GM18858 (cell line): ENCODE data around the gene NLRC4.
"Not testable (repeated sequence)": the region's sequence is repeated elsewhere in the genome, so short reads cannot be mapped to it uniquely, and the experiment has no call there.

ENCODE experiments used
- ATAC-seq: cut with Tn5 transposase; IDR thresholded peaks from one replicate; pipeline ENCODE4 v1.9.1; 2021; ENCODE audit not compliant: unreplicated experiment

NLRC4 gene, protein sequence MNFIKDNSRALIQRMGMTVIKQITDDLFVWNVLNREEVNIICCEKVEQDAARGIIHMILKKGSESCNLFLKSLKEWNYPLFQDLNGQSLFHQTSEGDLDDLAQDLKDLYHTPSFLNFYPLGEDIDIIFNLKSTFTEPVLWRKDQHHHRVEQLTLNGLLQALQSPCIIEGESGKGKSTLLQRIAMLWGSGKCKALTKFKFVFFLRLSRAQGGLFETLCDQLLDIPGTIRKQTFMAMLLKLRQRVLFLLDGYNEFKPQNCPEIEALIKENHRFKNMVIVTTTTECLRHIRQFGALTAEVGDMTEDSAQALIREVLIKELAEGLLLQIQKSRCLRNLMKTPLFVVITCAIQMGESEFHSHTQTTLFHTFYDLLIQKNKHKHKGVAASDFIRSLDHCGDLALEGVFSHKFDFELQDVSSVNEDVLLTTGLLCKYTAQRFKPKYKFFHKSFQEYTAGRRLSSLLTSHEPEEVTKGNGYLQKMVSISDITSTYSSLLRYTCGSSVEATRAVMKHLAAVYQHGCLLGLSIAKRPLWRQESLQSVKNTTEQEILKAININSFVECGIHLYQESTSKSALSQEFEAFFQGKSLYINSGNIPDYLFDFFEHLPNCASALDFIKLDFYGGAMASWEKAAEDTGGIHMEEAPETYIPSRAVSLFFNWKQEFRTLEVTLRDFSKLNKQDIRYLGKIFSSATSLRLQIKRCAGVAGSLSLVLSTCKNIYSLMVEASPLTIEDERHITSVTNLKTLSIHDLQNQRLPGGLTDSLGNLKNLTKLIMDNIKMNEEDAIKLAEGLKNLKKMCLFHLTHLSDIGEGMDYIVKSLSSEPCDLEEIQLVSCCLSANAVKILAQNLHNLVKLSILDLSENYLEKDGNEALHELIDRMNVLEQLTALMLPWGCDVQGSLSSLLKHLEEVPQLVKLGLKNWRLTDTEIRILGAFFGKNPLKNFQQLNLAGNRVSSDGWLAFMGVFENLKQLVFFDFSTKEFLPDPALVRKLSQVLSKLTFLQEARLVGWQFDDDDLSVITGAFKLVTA

DNA sequence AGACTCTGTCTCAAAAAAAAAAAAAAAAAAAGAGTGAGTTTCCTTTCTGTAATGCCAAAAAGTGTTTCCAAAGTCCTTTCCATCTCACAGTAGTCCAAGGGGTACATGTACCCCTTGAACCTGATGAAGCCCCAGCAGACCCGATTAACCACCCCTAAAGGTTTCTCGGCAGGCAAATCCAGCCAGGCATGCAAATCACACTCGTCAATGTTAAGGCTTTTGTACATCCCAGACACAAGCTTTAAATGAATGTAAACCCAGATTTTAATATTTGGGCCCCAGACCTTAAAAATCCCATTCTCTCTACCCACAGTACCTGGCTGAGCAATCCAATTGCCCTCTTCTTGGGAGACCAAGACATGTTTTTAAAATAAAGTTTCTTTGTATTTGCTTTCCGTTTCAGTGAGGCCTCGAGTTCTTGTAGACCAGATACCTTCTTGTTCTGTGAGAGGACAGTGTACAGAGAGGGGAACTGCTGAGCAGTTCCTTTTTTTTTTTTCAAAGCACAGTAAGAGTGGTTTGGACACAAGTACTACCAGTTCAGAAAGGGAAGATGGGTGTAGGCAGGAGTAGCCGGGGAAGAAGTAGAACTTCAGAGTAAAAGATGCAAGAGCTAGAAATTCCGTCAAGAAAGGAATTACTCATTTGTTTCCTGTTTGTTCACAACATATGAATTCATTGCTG, at the start of gene NLRC4:
TSS of gene NLRC4 (minus strand) at position 465 of the 684 bp plus-strand sequence. CDS start 8,111 bp downstream, outside the sequence.
- peak; percentile 89 for ATAC-seq

DNA sequence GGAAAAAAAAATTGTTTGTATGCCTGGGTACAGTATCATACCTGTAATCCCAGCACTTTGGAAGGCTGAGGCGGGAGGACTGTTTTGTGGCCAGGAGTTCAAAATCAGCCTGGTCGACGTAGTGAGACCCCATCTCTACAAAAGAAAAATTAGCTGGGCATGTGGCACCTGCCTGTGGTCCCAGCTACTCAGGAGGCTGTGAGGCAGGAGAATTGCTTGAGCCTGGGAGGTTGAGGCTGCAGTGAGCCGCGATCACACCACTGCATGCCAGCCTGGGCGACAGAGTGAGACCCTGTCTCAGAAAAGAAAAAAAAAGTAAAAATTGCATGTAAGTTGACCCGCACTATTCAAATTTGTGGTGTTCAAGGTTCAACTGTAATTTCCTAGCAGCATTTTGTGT, 45.9 kb upstream of the NLRC4 start:
- ATAC-seq, result no peak

DNA sequence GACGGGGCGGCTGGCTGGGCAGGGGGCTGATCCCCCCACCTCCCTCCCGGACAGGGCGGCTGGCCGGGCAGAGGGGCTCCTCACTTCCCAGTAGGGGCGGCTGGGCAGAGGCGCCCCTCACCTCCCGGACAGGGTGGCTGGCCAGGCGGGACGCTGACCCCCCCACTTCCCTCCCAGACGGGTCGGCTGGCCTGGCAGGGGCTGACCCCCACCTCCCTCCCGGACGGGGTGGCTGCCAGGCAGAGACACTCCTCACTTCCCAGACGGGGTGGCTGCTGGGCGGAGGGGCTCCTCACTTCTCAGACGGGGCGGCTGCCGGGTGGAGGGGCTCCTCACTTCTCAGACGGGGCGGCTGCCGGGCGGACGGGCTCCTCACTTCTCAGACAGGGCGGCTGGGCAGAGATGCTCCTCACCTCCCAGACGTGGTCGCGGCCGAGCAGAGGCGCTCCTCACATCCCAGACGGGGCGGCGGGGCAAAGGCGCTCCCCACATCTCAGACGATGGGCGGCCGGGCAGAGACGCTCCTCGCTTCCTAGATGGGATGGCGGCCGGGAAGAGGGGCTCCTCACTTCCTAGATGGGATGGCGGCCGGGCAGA, 29.4 kb upstream of the NLRC4 start:
- ATAC-seq, result not testable (repeated sequence)

DNA sequence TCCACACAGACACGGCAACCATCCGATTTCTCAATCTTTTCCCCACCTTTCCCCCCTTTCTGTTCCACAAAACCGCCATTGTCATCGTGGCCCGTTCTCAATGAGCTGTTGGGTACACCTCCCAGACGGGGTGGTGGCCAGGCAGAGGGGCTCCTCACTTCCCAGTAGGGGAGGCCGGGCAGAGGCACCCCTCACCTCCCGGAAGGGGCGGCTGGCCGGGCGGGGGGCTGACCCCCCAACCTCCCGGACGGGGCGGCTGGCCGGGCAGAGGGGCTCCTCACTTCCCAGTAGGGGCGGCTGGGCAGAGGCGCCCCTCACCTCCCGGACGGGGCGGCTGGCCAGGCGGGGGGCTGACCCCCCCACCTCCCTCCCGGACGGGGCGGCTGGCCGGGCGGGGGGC, 28.8 kb upstream of the NLRC4 start:
- not testable (repeated sequence) for ATAC-seq

DNA sequence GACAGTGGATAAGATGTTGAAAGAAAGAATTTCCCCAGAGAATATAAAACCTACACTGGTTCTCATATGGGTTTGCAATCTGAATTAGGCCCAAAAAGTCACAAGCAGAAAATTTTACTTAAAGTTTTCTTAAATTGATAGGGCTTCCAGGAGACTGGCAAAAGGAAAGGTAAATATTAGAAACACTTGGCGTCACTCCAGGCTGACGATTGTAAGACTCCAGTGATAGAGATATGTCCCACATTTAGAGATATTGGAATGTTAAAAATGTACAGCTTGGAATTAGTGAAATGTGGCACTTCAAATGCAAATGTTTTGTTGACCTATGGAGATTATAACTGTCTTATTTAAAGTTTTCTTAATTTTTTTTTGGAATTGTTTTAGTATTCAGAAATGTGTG, 27.1 kb upstream of the NLRC4 start:
- no peak for ATAC-seq

DNA sequence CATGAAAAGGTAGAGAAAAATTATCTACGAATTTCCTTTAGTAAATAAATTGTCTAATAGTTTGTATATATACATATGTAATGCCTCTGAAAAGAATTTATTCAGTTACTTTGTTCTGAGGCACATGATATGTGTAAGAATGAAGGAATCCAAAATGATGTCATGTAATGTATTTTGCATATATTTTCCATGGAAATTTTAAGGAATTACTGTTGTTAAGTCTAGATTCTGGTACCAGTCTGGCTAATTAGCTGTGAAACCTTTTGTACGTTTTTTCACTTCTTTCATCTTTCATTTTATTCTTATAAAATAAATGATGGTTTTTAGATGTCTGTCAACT, 25.3 kb upstream of the NLRC4 start:
- ATAC-seq, result no peak

DNA sequence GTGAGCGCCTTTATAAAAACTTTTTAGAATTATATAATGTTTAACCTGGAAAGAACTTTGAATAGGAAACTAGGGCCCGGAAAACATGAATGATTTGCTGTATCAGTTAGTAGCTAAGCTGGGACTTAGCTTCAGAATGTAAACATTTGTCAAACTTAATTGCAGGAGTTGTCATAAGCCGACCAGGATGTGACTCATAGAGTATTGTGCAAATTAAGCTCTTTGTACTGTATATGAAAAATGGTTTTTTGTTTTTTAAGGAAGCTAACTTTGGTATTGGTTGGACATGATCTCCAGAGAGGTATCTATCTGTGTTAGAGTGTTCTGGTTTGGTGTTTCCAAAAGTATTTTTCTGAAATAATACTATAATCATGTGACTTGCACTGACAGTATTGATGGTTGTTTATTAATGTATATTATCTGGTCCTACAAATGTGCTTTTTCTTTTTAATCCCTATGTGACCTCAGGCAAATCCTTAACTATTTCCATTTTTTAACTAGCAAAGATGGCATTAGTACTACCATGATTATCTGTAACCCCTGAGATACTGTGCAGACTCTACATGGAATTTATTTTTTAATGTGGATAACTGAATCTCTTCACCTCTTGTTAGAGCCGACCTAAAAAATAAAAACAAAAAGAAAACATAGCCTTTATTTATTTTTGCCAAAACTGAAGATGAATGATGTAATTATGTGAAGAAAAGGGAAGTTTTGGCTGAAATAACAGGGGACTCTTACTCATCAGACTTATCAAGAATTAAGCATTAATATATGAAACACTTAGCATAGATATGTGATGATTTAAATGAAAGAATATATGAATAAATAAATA, 24.7 kb upstream of the NLRC4 start:
- ATAC-seq, result no peak

DNA sequence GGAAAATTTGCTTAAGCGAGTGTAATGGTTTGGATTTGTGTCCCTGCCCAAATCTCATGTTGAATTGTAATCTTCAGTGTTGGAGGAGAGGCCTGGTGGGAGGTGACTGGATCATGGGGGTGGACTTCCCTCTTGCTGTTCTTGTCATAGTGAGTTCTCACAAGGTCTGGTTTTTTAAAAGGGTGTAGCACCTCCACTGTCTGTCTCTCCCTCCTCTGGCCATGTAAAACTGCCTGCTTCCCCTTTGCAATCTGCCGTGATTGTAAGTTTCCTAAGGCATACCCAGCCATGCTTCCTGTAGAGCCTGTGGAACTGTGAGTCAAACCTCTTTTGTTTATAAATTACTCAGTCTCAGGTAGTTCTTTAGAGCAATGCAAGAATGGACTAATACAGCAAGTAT, 19.6 kb upstream of the NLRC4 start:
- no peak for ATAC-seq

DNA sequence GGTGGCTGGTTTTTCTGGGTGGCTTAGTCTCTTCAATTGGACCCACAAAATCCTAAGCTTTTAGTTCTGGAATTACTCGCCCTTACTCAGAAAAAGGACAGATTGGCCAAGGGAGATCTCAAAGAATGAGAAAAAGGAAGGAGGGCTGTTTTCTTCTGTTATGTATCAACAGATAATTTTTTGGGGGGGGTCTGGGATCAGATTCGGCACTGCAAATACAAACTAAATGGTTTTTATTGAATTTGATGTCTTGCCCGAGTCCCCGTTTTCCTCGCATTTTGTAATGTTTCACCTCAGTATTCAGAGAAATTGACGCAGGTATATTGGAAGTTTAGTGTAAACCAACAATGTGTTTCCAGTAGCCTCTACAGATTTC, 13.8 kb upstream of the NLRC4 start:
- no peak for ATAC-seq

DNA sequence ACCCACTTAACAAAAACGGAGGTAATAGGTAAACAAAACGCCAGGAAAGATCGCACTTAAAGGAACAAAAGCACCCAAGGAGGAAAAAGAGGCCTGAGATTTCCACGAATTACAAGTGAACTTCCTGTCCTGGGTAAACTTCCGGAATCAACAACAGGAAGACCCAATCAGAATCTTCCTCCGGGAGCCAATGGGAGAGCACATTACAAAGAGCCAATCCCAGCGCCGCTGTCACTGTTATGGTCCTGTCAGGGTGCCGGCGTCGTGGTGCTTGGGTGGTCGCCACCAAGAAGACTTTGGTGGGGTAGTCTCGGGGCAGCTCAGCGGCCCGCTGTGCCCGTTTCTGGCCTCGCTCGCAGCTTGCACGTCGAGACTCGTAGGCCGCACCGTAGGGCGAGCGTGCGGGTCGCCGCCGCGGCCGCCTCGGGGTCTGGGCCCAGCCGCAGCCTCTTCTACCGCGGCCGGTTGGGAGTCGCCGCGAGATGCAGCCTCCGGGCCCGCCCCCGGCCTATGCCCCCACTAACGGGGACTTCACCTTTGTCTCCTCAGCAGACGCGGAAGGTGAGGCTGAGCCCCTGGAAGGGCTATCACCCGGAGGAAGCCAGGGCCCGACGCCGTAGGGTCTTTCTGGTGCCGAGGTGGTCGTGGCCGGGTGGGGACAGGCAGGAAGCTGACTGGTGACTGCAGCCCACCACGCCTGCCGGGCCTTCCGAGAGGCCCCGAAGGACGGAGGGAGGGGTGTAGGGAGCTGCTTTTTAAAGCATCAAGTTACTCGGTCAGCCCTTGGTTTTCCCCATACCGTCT, 13.2 kb upstream of the NLRC4 start, which contains the start of gene YIPF4:
TSS of gene YIPF4 (plus strand) at position 231 of the 804 bp plus-strand sequence. CDS start at position 483, 252 bp downstream.
- ATAC-seq, result peak; percentile 97

DNA sequence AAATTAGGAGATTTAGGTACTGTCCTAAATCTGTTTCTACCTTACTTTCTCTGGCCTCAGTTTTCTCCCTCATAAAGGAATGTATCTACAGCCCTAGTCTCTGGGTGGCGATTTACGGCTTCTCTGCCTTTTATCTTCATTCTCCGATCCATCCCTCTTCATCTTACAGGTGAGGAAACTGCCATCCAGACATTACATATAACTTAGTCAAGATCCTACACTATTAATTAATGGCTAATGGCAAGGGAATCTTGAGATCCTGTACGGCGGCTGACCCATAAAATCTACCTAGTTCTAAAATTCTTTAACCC, 12.6 kb upstream of the NLRC4 start:
- no peak for ATAC-seq

DNA sequence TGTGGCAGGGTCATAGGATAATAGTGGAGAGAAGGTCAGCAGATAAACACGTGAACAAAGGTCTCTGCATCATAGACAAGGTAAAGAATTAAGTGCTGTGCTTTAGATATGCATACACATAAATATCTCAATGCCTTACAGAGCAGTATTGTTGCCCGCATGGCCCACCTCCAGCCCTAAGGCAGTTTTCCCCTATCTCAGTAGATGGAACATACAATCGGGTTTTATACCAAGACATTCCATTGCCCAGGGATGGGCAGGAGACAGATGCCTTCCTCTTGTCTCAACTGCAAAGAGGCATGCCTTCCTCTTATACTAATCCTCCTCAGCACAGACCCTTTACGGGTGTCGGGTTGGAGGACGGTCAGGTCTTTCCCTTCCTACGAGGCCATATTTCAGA, 11.1 kb upstream of the NLRC4 start:
- not testable (repeated sequence) for ATAC-seq

DNA sequence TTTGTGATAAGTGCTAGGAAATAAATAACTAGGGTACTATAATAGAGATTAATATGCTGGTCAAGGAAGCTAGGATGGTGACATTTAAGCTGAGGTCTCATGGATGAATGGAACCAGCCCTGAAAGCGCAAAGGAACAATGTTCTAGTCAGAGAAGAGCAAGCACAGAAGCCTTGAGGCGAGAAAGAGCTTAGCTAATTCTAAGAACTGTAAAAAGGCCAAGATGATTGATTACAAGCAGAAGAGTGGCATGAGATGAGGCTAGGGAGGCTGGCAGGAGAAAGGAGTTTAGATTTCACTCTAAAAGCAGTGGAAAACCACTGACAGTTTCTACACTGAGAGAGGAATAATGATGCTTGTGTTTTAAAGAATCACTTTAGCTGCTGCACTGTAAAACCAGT, 9.6 kb upstream of the NLRC4 start:
- no peak for ATAC-seq

DNA sequence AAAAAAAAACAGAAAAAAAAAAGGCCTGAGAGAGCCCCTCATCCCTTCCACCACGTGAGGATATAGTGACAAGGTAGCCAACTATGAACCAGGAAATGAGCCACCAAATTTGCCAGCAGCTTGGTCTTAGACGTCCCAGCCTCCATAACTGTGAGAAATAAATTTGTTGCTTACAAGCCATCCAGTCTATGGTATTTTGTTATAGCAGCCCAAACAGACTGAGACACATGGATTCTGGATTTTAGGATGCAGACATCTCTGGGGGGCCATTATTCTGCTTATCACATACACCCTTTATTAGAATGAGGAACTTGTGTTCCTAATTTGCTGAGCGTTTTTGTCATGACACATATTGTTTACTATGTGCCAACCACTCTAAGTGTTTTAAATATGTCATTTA, 7.6 kb upstream of the NLRC4 start:
- no peak for ATAC-seq

DNA sequence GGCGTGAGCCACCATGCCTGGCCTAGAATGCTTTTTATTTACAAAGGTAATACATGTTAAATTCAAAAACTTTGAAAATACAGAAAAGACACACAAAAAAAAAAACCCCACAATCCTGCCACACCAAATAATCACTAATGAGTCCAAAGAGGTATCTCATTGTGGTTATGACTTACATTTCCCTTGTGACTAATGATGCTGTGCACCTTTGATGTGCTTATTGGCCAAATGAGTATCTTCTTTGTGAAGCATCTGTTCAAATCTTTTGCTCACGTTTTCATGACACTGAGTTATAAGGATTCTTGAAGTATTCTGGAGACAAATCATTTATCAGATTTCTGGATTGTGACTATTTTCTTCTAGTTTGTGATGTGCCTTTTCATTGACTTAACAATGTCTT, 6.4 kb upstream of the NLRC4 start:
- no peak for ATAC-seq

DNA sequence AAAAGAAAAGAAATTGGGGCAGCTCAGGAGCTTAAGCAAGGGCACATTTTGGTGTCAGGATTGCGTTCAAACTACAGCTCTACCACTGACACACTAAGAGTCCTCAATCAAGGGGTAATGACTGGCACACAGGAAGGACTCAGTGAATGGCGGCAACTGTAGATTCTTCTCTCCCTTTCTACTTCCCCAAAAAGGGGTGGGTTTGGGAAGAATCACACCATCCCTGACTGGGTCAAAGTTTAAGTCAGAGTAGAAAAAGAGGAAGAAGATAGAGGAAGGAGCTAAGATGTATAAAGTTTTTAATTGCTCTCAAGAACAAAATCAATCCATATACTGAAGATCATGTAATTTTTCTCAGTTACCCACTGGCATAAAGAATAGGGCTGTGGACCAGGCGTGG, 2.6 kb downstream of the NLRC4 start:
- no peak for ATAC-seq

DNA sequence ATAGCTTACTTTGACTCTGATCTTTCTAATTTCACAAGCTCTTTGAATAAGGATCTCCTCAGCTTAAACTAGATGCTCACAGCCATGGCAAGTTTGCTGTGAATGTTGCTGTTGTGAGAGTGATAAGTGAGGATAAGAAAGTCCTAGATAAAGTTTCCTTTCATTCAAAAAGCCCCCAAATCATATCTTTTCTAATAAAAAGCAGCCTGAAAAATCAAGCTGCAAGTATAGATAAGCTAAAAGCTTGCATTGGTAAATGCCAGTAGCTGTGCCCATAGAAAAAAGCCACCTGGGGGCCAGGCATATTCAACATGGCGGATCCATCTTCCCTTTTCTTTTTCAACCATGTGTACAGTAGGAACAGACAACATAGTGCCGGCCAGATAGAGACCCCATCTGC, 4.3 kb downstream of the NLRC4 start:
- no peak for ATAC-seq

DNA sequence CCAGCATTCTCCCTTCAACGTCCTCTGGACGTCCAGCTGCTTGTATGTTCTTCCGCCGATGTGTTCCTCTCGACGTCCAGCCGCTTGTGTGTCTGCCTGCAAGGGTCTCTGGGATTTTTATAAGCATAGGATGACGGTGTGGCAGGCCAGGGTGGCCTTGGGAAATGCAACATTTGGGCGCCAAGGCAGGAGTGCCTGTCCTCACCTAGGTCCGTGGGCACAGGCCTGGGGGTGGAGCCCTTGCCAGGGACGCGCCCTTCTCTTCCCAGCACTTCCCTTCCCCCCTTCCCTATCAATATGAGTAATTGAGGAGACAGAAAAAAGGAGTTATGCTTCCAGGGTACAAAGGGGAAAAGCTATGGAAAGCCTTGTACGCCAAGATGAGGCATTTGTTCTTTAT, 6.4 kb downstream of the NLRC4 start:
- no peak for ATAC-seq

DNA sequence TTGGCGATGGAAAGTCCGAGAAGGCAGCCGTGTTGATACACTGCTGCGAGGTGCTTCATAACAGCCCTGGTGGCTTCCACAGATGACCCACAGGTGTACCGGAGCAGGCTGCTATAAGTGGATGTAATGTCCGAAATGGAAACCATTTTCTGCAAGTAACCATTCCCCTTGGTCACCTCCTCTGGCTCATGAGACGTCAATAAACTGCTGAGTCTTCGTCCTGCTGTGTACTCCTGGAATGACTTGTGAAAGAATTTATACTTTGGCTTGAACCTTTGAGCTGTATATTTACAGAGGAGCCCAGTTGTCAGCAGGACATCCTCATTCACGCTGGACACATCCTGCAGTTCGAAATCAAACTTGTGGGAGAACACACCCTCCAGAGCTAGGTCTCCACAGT, 14.4 kb downstream of the NLRC4 start:
- no peak for ATAC-seq
